ENCODE data around the gene LDLRAD4.

GRCh38 chr18:13225261-13225660 lies 6.7 kb downstream of the LDLRAD4 start:
- TF ChIP-seq USF1 (IDR thresholded peaks at IDR 0.05) (no peak), EGR1 (IDR thresholded peaks at IDR 0.05) (no peak), EP300 (IDR thresholded peaks at IDR 0.05; ENCODE audit: borderline replicate concordance) (no peak), MAX (IDR thresholded peaks at IDR 0.05) (no peak), FOXM1 (IDR thresholded peaks at IDR 0.05; ENCODE audit: borderline replicate concordance, low read depth) (no peak), REST (IDR thresholded peaks at IDR 0.05; ENCODE audit: low read depth) (no peak), TCF12 (IDR thresholded peaks at IDR 0.05; ENCODE audit: low read depth) (no peak), CEBPB (IDR thresholded peaks at IDR 0.05) (no peak), RAD21 (IDR thresholded peaks at IDR 0.05; ENCODE audit: low read depth) (no peak)
